COLO668 (cell line): ENCODE measurements around the gene STYX.
A peak's percentile ranks its signal among the peaks of the same experiment; 100 is the strongest.

ENCODE experiments used
- DNase-seq: peaks from one replicate; lab custom pipeline; 2025; ENCODE audit not compliant: unreplicated experiment; lab: John Stamatoyannopoulos, UW

Gene STYX

DNA sequence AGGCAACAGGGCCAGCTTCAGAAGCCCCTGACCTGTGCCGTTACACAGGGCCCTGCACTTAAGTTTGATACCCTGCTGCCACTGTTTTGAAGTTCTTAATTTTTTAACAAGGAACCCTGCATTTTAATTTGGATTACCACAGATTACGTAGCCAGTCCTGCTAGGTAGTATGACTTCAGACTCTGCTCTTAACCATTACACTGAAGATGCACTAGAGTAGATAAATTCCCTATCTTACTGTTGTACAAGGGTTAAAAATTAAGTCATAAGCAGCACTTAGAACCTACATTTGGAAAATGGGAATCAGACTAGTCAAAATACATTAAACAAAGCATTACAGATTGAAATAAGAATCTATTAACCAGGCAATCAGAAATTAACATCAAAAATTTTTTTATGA is 59.2 kb downstream of the STYX start:
- no peak for DNase-seq

DNA sequence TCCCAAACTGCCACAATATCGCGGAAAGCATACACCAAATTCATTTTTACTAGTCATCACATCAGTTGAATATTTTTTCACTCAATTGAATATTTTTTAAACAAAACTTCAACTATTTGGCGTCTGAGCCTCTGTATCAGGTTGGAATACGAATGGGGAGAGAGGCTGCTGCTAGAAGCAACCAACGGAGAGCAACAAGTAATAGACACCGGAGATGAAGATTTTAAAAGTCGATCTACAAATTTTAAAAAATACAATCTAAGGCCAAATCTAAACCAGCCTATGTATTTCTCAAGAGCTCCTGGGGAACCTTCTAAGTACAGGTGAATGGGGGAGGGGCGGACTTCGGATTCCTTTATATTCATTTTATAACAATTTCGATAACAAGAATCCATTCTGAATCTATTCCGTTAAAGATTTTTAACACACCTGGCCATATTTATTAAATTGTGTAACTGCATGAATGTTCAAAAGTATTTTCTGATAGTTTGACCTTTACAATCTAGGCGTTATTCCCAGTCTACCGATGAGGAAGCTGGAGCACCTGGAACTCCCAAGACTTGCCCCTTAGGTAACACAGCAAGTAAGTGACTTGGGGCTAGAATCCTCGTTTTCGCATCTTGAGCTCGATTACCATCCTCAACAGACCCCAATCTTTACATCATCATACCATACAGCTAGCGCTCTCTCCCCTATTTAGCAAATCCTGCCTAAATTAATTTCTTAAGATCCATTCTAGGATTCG is 60.2 kb downstream of the STYX start:
- DNase-seq, result no peak

DNA sequence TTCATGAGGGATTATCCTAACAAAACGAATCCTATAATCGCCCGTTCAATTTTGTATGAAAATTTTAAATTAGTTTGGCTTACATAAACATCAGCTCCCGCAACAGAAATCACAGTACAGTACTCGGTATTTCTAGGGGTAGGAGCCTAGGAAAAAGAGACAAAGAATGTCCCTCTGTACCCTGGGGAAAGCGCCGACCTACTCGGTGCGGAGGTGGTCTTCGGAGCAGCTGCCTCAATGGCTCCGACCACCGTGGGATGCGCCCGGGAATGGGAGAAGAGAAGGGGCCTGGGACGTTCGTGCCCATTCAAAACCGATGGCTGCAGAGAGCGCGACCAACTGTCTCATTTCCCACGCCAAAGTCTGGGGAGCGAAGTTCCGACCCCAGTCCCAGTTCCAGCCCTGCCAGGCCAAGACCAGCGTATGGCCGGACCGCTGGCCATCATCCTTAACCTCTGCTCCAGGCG is 60.8 kb downstream of the STYX start:
- DNase-seq, result no peak

DNA sequence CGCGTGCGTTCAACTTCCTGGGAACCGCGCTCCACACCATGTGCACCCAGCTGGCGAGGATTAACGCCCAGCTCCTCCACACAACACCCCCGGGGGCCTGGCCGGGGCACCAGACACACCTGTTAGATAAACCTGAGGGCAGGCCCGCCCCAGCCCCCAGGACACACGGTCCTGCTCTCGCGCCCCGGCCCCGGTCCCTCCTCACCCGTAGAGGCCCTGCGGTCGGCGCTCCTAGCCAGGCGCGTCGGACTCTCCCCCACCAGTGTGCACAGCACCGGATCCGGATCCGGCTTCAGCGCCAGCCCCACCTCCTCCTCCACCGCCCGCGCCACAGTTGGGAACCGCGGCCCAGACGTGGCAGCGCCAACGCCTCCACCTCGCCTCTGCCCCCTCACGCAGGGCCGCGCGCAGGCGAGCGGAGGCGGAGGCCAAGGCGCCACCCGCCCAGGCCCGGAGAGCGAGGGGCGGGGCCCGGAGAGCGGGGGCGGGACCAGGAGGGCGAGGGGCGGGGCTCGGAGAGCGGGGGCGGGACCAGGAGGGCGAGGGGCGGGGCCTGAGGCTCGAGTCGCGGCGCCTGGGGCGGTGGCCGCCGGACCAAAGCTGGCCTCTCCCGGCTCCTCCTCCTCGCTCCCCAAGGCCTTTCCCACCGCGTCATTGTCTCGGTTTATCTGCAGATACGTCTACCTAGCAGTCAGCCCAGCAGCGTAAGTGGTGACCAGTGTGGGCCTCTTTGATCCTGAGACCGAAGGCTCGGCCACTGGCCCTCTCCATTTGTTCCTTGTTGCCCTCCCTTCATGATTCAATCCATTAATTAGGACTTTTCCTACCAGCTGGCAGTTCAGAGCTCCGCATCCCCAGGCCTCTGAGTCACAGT is 61.5 kb downstream of the STYX start, which contains the start of gene GNPNAT1:
Gene GNPNAT1, minus strand, starts transcription at position 385 of the 874 bp plus-strand sequence. CDS start 6,957 bp downstream, outside the sequence.
- peak; percentile 95 for DNase-seq

DNA sequence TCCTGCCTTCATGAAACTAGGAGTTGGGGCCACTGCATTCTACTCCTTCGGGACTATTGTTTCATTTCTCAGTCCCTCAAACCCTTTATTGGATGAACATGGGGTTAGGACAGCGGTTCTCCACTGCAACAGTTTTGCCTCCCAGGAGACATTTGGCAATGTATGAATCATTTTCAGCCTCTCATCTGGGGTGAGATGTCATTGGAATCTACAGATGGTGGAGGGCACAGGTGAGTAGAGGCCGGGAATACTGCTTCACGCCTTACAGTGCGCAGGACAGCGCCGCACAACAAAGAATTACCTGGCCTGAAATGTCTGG is 62.1 kb downstream of the STYX start:
- DNase-seq, result no peak

DNA sequence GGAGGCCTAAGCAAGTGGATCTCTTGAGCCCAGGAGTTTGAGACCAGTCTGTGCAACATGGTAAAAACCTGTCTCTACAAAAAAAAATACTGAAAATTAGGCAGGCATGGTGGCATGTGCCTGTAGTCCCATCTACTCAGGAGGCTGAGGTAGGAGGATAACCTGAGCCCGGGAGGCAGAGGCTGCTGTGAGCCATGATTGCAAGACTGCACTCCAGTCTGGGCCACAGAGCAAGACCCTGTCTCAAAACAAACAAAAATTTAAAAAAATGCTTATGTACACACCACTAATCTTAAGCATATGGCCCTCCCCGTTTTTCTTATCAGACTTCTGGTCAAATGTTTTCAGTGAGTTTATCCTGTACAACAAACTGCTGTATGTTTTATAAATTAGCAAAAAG is 63.1 kb downstream of the STYX start:
- DNase-seq, result no peak

DNA sequence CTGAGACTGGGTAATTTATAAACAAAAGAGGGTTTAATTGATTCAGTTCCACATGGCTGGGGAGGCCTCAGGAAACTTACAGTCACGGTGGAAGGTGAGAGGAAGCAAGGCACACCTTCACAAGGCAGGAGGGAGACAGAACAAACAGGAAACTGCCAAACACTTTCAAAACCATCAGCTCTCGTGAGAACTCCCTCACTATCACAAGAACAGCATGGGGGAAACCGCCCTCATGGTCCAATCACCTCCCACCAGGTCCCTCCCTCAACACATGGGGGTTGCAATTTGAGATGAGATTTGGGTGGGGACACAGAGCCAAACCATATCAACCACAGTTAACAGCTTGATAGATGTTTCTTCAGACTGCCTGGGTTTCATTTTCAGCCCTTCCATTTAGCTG is 67.7 kb downstream of the STYX start:
- DNase-seq, result no peak

DNA sequence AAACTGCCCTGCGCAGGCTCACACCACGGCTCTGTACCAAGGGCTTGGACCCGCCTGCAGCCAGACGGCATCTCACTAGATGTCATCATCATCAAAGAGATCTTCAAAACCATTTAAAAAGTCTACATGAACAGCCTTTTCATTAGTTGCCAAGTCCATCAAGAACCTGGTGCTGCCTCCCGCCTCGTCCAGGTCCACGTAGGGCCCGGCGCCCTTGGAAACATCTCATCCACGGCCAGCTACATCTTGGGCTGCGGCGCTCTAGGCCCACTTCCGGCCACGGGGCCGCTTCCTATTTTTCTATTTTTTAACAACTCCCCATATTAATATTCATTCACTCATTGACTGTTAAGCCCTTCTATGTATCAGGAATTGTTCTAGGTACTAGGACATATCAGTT is 68.9 kb downstream of the STYX start:
- DNase-seq, result no peak

DNA sequence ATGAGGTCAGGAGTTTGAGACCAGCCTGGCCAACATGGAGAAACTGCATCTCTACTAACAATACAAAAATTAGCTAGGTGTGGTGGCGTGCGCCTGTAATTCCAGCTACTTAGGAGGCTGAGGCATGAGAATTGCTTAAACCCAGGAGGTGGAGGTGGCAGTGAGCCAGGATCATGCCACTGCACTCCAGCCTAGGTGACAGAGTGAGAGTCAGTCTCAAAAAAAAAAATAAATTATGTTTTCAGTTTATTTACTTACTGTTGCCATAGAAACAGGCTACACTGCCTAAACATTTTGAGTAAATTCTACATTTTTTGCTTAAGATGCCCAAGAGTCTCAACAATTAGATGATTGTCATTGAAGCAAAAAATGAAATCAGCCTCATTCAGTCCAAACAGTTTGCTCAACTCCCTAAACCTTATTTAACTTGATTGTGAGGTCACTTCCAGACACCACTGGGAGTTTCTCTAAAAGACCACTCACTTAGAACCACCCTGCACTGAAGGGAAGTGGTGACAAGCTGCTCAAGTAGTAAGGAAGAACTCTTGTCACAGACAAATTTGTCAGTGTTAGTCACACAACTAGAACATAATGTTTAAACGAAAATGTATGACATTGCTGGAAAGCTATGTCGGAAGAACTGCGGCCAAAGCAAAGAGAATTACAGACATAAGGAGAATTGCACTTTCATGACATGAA is 71.2 kb downstream of the STYX start:
- DNase-seq, result no peak

DNA sequence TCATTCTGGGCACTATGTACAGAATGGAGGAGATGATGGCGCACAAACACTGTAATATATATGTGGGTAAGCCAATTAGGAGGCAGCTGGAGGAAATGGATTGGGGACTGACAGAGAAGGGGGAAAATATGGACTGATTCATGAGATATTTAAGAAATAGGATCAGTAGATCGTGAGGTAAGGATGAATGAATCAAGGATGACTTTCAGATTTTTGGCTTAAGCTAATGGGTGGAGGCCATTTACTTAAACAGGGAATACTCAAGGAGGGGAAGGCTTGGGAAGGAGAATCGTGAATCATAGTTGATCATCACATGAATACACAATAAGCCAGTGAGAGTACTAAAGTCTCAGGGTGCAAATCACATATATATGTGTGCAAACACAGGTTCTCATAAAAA is 72.6 kb downstream of the STYX start:
- no peak for DNase-seq

DNA sequence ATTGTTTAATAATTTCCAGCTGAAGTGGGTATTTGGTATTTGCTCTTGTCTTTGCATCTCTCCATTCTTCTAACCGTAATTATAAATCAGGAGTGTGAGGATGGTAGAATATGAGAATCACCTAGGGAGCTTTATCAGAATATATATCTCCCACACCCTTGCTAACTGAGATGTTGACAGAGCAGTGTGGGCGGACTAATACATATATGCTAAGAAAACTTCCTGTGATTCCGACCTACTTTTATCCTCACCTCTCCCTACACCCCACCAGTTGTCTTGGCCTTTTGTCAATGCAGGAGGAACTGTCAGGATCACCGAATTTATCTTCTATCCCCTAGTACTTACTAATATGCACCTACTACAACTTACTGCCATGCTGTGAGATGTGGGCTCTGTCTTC is 76.1 kb downstream of the STYX start:
- no peak for DNase-seq

DNA sequence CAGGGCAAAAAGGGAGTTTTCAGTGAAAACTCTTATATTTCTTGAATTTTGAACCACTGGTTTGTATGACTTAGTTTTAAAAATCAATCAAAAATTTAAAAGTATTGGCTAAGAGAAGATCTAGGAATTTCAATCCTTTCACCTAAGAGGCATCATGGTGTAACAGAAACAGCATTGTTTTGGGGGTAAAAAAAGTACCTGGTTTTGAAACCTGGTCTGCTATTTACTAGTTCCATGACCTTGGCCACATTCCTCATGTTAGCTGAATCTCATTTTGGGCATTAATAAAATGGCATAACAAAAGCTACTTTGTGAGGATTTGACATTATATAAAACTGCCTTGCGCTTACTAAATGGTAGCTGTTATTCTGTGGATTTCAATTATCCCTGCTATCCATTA is 78.1 kb downstream of the STYX start:
- DNase-seq, result no peak

DNA sequence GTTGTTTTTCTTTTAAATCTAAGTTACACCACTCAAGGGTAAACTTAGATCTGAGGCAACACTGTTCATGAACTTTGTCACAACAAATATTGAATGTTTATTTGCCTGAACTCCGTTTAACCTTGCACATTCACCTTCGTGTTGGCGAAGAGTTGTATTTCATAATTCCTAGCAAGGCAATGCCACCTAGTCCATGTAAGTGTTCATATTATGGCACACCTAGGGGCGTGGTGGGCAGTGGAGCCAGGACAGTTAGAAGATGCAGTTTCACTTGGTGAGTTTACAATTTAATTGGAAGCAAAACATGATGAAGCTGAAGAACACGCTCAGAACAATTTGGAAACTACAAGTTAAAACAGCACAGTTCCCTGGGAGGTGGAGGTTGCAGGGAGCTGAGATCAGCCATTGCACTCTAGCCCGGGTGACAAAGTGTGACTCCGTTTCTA is 91.9 kb downstream of the STYX start:
- DNase-seq, result no peak

DNA sequence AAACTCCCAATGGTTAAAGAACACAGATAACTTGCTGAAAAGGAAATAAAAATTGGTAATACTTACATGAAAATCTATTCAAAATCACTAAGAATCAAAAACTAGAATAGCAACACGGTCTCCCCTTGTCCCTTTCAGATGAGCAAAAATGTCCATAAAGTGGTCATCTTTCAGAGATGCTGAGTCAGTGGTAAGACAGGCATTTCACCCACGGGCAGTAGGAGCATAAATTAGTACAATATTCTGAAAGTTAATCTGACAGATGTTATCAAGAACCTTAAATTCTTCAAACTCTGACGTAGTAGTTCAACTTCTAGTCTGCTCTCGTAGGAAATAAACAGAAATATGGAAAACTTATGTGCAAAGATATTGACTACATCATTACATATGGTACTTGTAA is 94.5 kb downstream of the STYX start:
- no peak for DNase-seq
